Spleen (tissue), 11 donors: Measurements from ENCODE around the gene CD36. TPM values are rescaled to one million over a fixed set of nuclear protein-coding genes. Genes with fewer than 3 reads are reported as not detected.

Source experiments
- DNase-seq: peaks from one replicate; pipeline ENCODE4 v3.0.0-alpha.2; 2020
- H3K27ac ChIP-seq, 8 donors: fragments of 200-600 bp; sonication (generic) in 7 of 8; 1 replicate in 4 of 8; 2 replicates in 4 of 8; pipeline versions ENCODE4 v1.5.0 to v1.8.0; 2016 to 2021; ENCODE audit warnings: inconsistent platforms in 4 of 8, mild to moderate bottlenecking in 4 of 8, moderate library complexity in 1 of 8
- H3K27me3 ChIP-seq, 7 donors: fragments of 200-600 bp; sonication (generic) in 6 of 7; replicated peaks in 1 of 7; 1 replicate in 4 of 7; 2 replicates in 3 of 7; pipeline versions ENCODE4 v1.5.0 to v1.8.0; 2016 to 2021; ENCODE audit warnings: inconsistent platforms in 3 of 7, mild to moderate bottlenecking in 1 of 7
- H3K36me3 ChIP-seq, 6 donors: fragments of 200-600 bp; sonication (generic) in 5 of 6; 1 replicate in 4 of 6; 2 replicates in 2 of 6; pipeline versions ENCODE4 v1.5.0 to v1.8.0; 2016 to 2021; ENCODE audit warnings: inconsistent platforms in 2 of 6
- H3K4me1 ChIP-seq, 6 donors: fragments of 200-600 bp; sonication (generic) in 5 of 6; 1 replicate in 3 of 6; 2 replicates in 3 of 6; pipeline versions ENCODE4 v1.5.0 to v1.8.0; 2016 to 2021; ENCODE audit warnings: inconsistent platforms in 3 of 6
- H3K4me3 ChIP-seq, 8 donors: fragments of 200-600 bp; sonication (generic) in 7 of 8; 1 replicate in 4 of 8; 2 replicates in 4 of 8; pipeline versions ENCODE4 v1.5.0 to v1.8.0; 2016 to 2021; ENCODE audit warnings: inconsistent platforms in 4 of 8, mild to moderate bottlenecking in 4 of 8, moderate library complexity in 2 of 8
- H3K9me3 ChIP-seq, 8 donors: fragments of 200-600 bp; sonication (generic) in 7 of 8; 1 replicate in 4 of 8; 2 replicates in 4 of 8; pipeline versions ENCODE4 v1.5.0 to v1.8.0; 2016 to 2021; ENCODE audit warnings: inconsistent platforms in 4 of 8
- CTCF ChIP-seq, 11 experiments: fragments of 200-600 bp in 7 of 11; fragments of 450-650 bp in 4 of 11; sonication (generic) in 4 of 11; IDR thresholded peaks in 8 of 11; conservative IDR thresholded peaks in 3 of 11; 1 replicate in 7 of 11; 2 replicates in 4 of 11; pipeline versions ENCODE4 v1.4.0 to v1.8.0; 2016 to 2021; ENCODE audit warnings: antibody characterized with exemption in 11 of 11, inconsistent platforms in 4 of 11, mild to moderate bottlenecking in 1 of 11
- POLR2A ChIP-seq, 3 donors: fragments of 450-650 bp; IDR thresholded peaks; one replicate each; pipeline ENCODE4 v1.5.1; 2017; ENCODE audit warnings: antibody characterized with exemption in 3 of 3, mild to moderate bottlenecking in 1 of 3
- POLR2AphosphoS5 ChIP-seq, 3 donors: sonication (generic); formaldehyde crosslinking; IDR thresholded peaks; one replicate each; pipeline ENCODE4 v1.5.1; 2017; ENCODE audit warnings: antibody characterized with exemption in 3 of 3
- WGBS, 5 donors: extraction: QIAGEN DNeasy Blood & Tissue Kit in 3 of 5; methylation state at CpG; one replicate each; pipeline versions ENCODE4 v1.1.5 to v1.1.7; 2013 to 2018; 5-methylcytosine and 5-hydroxymethylcytosine counted together
- intact Hi-C: fragments of 100-400 bp; cut with DNase I; formaldehyde crosslinking; loops from one replicate; pipeline ENCODE4 v1.15.0; 2023; ENCODE audit warnings: low total_unique reads
- polyA plus RNA-seq, 3 donors: library from polyadenylated mRNA; stranded (reverse); fragments of 200-250 nt; gene quantifications; one replicate each; pipeline ENCODE4 v1.2.1, GENCODE V29; 2013
- total RNA-seq, 7 donors: library from RNA; depleted of rRNA in 3 of 7; stranded (reverse); fragments of >200 nt in 3 of 7; fragmentation: NEBNext Ultra II Directional in 4 of 7; extraction: Animal tissue kit (Norgen Biotek cat#: 25700) in 4 of 7; gene quantifications; one replicate each; pipeline versions ENCODE4 v1.1.0 to v1.2.1, GENCODE V29; 2016 to 2021
- donor health status: healthy with polysubstance abuse.
- donor health status: DM: no; HTN: no; CAD: no; lungs with moderate emphysema.
- donor health status: DM: no; HTN: no; CAD: no.
- donor health status: Bipolar disorder and iron deficiency.
- donor health status: healthy.
- donor health status: DM: no; HTN: no; CAD: no.
- donor health status: DM: yes; HTN: yes; CAD: no.

CD36 gene
- total and polyA plus RNA-seq, 10 donors: 35.7 to 1,075 (median 595) TPM

DNA sequence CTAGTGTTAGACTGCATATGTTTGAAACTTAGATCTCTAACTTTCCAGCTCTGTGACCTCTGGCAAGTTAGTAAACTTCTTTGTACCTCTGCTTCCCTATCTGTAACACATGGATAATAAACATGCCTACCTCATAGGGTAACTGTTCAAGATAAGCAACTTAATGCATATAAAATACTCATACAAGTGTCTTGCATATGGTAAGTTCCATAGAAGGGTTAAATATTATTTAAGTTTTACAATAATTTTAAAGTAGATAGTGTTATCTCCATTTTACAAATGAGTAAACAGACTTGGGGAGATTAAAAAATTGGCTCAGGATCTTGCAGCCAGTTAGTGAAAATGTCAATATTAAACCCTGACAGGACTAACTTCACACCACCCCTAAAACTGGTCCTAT is 30.1 kb upstream of the CD36 start:
- no peaks in the 10 kb centered on the region for H3K27me3 ChIP-seq
- peaks cover 0 to 19% (median 10%) of the 10 kb centered on the region in 6 donors for H3K4me1 ChIP-seq
- no peaks in the 10 kb centered on the region for H3K36me3 ChIP-seq
- no peaks in the 10 kb centered on the region for H3K9me3 ChIP-seq
- intact Hi-C loops: no loop called here
- DNase-seq: no peak
- TF ChIP-seq POLR2AphosphoS5 (IDR thresholded peaks at IDR 0.05) (no peak), POLR2A (IDR thresholded peaks at IDR 0.05) (no peak), CTCF (IDR thresholded peaks at IDR 0.05 in 8 of 11, conservative IDR thresholded peaks at IDR 0.05 in 3 of 11) (no peak)
- no peak overlapping the region for H3K4me3 ChIP-seq
- no peak overlapping the region for H3K27ac ChIP-seq

GRCh38 chr7:80609751-80610150 is 28.7 kb upstream of the CD36 start:
- 89 to 98% (median 97%) methylated on average over 1 of the region's 1 CpG for WGBS, 5 donors
- intact Hi-C loops: no loop called here
- no peak overlapping the region for H3K27ac ChIP-seq

GRCh38 chr7:80611353-80611752 is 27.1 kb upstream of the CD36 start:
- TF ChIP-seq POLR2AphosphoS5 (IDR thresholded peaks at IDR 0.05) (no peak), CTCF (IDR thresholded peaks at IDR 0.05 in 8 of 11, conservative IDR thresholded peaks at IDR 0.05 in 3 of 11) (no peak)
- intact Hi-C loops: no loop called here
- Histone ChIP-seq H3K4me1 (peaks cover 0 to 34% (median 10%) of the 10 kb centered on the region in 6 donors), H3K9me3 (no peaks in the 10 kb centered on the region), H3K36me3 (no peaks in the 10 kb centered on the region), H3K27me3 (no peaks in the 10 kb centered on the region), H3K27ac (peak overlapping the region in 3 of 8 donors; percentile 18 to 34 (median 22)), H3K4me3 (no peak overlapping the region)
- no peak for DNase-seq
- WGBS, 5 donors: 28 to 94% (median 82%) methylated on average over 3 of the region's 3 CpGs

More at GRCh38 chr7:80609751-80610150, 28.7 kb upstream of the CD36 start:
- TF ChIP-seq CTCF (IDR thresholded peaks at IDR 0.05 in 8 of 11, conservative IDR thresholded peaks at IDR 0.05 in 3 of 11) (no peak), POLR2A (IDR thresholded peaks at IDR 0.05) (no peak), POLR2AphosphoS5 (IDR thresholded peaks at IDR 0.05) (no peak)
- Histone ChIP-seq H3K9me3 (no peaks in the 10 kb centered on the region), H3K36me3 (no peaks in the 10 kb centered on the region), H3K27me3 (no peaks in the 10 kb centered on the region), H3K4me3 (no peak overlapping the region), H3K4me1 (peaks cover 0 to 30% (median 10%) of the 10 kb centered on the region in 6 donors)
- DNase-seq: no peak

DNA sequence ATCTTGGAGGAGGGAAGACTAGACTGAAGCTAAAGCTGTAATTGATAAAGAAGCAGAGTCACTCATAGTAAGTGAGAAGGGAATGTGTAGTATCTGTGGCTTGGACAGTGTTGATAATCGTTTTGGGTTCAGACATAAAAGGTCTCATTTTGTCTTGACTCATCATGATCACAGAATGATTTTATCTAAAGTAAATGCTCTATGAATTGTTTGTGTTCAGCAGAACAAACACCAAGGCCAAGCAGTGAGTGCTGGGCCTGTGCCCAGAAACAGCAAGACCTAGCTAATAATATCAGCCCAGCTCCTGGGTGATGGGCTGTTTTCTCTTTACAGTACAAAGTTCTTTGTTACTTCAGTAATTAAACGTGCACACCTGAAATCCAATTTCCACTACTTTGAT is 26.7 kb upstream of the CD36 start:
- Histone ChIP-seq H3K36me3 (no peaks in the 10 kb centered on the region), H3K9me3 (no peaks in the 10 kb centered on the region), H3K27ac (peak overlapping the region in 3 of 8 donors; percentile 18 to 34 (median 22)), H3K4me1 (peaks cover 0 to 34% (median 10%) of the 10 kb centered on the region in 6 donors), H3K27me3 (no peaks in the 10 kb centered on the region), H3K4me3 (no peak overlapping the region)
- no peak for DNase-seq
- TF ChIP-seq POLR2AphosphoS5 (IDR thresholded peaks at IDR 0.05) (no peak), CTCF (IDR thresholded peaks at IDR 0.05 in 8 of 11, conservative IDR thresholded peaks at IDR 0.05 in 3 of 11) (no peak), POLR2A (IDR thresholded peaks at IDR 0.05) (no peak)
- WGBS, 5 donors: 48 to 74% (median 61%) methylated on average over 2 of the region's 2 CpGs
- intact Hi-C loops: no loop called here
